ENCODE results near the gene OLIG2.

DNA sequence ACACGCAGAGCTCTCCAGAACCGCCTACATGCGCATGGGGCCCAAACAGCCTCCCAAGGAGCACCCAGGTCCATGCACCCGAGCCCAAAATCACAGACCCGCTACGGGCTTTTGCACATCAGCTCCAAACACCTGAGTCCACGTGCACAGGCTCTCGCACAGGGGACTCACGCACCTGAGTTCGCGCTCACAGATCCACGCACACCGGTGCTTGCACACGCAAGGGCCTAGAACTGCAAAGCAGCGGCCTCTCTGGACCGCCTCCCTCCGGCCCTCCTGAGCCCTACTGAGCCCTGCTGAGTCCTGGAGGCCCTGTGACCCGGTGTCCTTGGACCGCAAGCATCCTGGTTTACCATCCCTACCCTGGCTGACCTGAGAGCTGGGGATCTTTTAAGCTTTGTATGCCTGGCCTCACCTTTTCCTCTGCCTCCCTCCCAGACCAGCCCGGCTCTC, 8.3 kb downstream of the OLIG2 start:
- TF ChIP-seq, protein P1, sequence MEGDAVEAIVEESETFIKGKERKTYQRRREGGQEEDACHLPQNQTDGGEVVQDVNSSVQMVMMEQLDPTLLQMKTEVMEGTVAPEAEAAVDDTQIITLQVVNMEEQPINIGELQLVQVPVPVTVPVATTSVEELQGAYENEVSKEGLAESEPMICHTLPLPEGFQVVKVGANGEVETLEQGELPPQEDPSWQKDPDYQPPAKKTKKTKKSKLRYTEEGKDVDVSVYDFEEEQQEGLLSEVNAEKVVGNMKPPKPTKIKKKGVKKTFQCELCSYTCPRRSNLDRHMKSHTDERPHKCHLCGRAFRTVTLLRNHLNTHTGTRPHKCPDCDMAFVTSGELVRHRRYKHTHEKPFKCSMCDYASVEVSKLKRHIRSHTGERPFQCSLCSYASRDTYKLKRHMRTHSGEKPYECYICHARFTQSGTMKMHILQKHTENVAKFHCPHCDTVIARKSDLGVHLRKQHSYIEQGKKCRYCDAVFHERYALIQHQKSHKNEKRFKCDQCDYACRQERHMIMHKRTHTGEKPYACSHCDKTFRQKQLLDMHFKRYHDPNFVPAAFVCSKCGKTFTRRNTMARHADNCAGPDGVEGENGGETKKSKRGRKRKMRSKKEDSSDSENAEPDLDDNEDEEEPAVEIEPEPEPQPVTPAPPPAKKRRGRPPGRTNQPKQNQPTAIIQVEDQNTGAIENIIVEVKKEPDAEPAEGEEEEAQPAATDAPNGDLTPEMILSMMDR (IDR thresholded peaks at IDR 0.05), result no peak
- no peak for TF ChIP-seq POLR2A (IDR thresholded peaks at IDR 0.05)
